Embryonic facial prominence (tissue), 1 donor: ENCODE results near the gene ANKRD16.
"Not testable (repeated sequence)": the region's sequence is repeated elsewhere in the genome, so short reads cannot be mapped to it uniquely, and the experiment has no call there.

Experiments
- DNase-seq: peaks from one replicate; pipeline ENCODE4 v3.0.0-alpha.2; 2016; ENCODE audit errors: extremely low spot score

The ANKRD16 gene

DNA sequence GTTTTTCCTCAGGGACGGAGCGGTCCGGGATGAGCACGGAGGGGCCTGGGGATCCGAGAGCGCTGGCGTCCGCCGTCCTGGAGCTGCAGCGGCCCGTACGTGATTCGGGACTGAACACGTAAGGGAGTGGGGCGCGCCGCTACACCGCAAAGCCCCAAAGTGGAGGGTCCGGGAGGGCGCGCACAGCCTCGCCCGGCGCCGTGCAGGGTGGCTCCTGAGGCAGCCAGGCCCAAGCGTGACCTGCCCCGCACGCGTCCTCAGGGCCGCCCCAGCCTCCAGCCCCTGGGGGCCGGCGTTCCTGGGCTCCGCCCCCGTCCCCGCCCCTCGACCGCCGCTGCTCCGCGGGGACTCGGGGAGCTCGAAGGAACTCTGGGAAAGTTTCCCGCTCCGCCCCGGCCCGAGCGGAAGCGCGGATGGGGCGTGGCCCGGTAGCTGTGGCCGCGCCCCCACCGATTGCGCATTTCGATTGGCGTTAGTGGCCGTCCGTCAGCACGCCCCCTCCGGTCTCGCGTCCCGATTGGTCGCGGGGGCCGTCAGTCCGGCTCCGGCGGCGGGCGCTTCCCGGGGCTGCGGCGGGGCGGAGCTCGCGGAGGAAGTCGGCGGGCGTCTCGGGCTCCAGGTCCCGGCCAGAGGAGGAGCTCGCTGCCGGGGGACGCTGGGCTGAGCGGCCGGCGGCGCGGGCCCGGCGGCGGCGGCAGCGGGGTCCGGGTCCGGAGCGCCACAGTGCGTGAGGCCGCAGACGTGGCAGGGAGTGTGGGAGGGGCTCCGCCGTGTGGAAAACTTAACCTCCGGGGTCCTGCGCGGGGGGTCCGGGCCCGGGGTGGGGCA is at the start of gene ANKRD16, which contains the start of gene FBH1:
Gene ANKRD16, minus strand, starts transcription at position 270 of the 828 bp plus-strand sequence. CDS start 539 bp downstream, outside the sequence.
Gene FBH1, plus strand, starts transcription at position 620 of the 828 bp plus-strand sequence. Its CDS starts 103 bp downstream, at position 723.
- peak; percentile 96 for DNase-seq

DNA sequence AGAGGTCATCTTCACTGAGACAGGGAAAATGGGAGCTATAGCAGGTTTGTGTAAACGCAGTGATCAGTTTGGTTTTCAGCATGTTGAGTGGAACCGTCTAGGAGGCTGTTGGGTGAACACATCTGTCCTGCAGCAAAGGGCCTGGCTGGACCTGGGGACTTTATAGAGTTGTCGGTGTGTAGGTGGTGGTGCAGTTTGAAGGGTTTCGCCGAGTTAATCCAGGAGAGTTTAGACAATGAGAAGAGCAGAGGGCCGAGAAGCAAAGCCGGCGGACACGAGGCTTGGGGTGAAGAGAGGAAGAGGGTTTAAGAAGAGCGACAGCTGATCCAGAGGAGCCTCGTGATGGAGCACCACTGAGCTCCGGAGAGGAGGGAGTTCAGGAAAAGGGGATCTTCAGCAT is 48.6 kb upstream of the ANKRD16 start:
- DNase-seq: no peak

DNA sequence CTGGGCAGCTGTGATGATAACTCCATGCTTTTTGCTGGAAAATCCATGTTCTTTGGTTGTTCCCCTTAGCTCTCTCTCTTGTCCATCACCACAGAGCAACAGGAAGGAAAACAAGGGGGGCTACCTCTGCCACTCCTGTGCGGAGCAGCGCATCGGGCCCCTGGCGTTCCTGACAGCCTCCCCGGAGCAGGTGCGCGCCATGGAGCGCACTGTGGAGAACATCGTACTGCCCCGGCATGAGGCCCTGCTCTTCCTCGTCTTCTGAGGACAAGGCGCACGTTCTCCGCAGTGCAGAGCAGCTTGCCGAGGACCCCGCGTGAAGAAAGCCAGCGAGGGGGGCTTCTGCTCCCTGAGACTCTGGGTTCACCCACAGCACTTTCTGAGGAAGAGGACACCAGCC is 47.3 kb upstream of the ANKRD16 start:
- DNase-seq: no peak

DNA sequence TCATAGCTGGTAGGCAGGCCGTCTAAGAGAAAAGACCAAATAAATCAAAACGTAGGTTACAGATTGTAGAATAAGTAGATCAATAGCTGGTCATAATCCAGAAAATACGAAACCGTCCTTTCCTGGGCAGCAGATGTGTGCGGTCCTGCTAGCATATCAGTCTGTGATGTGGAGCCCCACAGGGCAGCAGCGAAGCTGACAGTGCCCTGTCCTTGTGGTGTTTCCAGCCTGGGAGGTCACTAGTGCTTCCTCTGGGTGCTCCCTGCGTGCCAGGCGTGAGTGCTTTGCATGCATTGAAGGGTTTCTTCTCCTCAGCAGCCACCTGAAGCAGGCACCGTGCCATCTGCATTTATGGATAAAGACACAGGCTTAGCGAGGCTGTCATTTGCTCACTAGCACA is 45.9 kb upstream of the ANKRD16 start:
- DNase-seq: no peak

DNA sequence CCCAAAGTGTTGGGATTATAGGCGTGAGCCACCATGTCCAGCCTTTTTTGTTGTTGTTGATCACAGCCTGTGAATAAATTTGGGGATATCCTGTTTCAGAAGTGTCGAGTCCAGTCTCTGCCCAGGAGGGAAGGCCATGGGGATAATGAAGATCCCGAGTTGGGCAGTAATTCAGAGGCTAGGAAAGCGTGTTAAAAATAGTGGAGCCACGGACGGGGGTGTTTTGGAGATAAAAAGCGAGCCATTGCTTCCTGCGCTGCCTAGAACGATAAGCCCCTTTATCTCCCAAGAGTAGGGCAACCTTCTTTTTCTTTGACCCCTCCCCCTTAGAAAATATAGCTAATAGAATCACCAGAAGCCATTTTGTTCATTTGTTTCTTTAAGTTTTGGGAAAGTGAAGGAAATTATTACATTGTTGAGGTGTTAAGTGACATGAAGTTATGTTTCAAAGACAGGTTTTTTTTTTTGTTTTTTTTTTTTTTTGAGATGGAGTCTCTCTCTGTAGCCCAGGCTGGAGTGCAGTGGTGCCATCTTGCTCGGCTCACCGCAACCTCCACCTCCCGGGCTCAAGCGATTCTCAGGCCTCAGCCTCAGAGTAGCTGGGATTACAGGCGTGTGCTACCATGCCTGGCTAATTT is 44.3 kb upstream of the ANKRD16 start:
- no peak for DNase-seq

DNA sequence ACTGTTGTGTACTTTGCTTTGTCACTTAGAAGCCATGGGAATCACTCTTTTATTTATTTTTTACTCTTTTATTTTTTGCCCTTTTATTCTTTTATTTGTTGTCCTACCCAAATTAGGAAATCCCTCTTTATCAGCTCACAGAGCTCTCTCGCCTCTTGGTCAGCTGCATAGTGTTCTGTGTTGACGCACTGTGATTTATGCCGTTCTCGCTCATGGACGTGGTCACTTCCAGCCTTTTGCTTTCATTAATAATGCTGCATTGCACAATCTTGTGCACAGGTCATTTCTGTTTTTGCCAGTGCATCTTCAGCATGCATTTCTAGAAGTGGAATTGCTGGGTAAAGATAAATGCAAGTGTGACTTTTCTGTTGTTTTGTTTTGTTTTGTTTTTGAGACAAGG is 42.7 kb upstream of the ANKRD16 start:
- no peak for DNase-seq

DNA sequence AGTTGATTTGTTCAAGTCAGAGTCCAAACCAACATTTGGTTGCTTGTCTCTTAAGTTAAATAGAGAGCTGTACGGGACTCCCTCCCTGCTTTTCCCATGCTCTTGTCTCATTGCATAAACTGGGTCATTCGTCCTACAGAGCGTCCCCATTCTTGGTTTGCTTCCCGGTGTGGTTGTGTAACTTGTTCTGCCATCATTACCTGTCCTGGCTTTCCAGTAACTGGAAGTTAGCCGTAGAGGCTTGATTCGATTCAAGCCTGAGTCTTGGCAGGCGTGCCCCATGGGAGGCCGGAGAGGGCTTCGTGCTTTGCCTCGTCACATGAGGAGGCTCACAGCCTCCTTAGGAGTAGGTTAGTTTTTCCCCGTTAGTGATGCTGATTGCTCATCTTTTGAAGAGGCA is 40.6 kb upstream of the ANKRD16 start:
- no peak for DNase-seq

DNA sequence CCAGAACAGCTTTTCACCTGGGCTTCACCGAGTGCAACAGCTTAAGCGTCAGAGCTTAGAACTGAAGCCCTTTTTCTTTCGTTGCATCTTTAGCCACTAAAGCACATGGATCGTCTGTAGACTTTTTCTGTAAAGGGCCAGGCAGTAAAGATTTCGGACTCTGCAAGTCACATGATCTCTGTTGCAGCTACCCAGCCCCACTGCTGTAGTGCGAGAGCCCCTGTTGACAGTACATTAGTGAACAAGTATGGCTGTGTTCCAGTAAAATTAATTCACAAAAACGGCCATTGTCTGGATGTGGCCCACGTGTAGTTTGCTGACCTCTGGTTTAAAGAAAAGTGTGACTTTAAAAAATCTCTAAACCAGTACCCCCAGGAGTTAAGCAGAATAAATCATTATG is 39.7 kb upstream of the ANKRD16 start:
- DNase-seq: no peak

DNA sequence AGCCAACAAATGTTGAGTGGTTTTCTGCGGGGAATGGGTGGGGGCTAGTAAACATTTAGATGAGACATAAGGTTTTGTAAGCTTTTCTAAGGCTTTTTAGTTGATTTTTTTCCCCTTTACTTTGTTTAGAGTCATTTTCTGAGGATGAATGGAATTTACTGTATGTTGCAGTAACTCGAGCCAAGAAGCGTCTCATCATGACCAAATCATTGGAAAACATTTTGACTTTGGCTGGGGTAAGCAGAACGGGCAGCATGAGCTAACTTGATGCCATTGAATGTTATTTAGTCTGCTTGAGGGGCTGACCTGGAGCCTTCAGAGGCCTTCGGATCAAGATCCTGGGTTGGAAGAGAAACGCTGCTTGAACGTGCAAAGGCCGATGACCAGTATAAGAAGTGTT is 37.6 kb upstream of the ANKRD16 start:
- no peak for DNase-seq

DNA sequence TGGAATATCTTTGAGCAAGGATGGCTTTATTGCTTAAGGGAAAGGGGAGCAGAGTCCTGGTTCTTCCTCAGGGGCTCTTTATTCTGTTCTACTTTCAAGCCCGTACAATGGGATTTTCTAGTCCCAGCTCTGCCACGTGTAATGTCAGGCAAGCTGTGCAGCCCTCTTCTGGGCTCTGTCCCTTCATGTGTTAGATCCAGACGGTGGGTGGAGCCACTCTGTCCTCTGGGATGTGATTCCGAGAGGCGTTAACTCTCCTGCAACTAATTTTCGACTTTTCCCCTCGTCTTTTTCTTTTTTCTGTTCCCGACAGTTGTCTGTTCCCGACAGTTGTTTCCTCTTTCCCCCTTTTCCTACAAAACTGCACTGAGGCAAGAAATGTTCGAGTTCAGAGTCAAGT is 35.2 kb upstream of the ANKRD16 start:
- DNase-seq: no peak

DNA sequence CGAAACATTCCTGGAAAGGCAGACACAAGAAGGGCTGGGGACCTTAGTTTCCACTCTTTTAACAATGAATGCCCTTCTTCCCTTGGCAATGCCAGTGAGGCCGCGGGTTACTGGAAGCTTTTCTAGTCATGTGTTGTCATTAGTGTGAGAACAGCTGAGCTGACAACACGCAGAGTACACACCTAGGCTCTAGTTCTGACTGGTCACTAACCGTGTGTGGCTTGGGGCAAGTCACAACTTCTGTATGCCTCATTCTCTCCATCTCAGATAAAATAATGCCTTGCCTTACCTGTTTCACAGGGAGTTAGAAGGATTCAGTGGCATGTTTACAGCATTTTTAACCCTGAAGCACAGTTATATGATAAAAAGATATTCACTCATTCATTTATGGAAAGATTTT is 32.1 kb upstream of the ANKRD16 start:
- no peak for DNase-seq

DNA sequence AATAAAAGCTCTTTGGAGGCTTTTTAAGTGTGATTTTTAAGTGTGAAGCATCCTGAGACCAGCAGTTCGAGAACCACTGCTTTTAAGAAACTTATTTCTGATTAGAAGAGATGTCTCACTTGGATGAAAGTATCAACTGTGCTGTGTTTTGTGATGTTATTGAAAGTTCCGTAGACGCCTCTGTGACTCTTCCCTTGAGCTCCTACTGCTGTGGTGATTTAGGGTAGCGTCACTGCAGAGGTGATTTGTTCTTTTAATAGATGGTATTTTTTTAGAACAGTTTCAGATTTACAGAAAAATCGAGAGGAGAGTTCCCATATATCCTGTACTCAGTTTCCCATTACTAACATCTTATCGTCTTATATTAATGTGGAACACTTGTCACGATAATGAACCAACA is 29.9 kb upstream of the ANKRD16 start:
- no peak for DNase-seq

DNA sequence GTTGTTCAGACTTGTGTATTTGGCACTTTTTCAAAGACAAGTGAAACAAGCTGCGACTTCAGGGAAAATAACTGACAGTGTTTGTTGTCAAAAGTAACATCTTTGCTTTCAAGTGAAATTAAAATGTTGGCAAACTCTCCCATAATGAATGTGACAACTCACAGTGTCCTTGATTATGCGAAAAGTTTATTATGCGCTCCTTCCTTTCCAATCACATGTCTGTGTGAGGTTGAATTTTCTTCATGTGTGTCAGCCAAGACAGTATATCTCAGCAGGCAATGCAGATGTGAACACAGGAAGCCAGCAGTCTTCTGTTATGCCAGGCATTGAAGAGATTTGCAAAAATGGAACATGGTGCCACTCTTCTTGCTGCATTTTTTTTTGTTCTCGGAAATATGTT is 29.1 kb upstream of the ANKRD16 start:
- no peak for DNase-seq

DNA sequence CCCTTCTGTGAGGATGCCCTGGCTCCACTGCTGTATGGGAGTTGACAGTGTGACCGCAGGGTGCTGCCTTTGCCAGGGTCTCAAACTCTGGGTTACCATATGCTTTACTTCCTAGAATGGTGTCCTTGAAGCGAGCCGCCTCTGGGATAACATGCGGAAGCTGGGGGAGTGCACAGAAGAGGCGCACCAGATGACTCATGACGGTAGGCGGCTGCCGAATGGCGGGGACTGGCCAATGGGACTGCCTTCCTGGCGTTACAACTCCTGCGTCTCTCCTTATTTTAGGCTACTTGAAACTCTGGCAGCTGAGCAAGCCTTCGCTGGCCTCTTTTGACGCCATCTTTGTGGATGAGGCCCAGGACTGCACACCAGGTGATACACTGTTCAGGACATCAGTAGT is 27.6 kb upstream of the ANKRD16 start:
- no peak for DNase-seq

DNA sequence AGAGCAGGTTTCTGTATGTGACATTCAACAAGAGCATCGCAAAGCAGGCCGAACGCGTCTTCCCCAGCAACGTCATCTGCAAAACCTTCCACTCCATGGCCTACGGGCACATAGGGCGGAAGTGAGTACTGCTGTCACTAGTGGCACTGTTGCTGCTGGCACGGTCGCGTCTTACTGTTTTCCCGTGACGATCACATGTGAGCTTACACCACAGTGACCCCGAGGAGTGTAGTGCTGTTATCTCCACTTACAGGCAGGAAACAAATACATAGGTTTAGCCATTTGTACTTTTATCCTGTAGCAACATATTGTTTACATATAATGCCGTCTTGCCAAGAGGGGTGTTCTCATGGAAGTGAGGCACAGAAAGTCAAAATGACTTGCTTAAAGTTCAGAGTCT is 25.8 kb upstream of the ANKRD16 start:
- DNase-seq: no peak

DNA sequence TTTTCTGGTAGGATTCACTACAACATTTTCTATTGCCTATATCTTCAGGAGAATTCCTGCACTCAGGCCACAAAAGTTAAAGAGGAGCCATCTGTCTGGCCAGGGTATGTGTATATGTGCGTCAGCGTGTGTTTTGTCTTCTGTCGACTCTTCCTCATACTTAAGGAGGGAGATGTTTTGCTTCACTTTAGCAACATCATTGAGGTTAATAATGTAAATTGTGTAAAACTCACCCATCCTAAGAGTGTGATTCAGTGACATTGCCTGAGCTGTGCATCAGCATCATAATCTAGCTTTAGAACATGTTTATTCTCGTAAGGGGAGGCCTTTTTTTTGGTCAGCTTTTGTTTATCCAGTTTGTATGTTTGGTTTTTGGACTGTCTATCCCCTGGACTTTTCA is 24.0 kb upstream of the ANKRD16 start:
- DNase-seq: no peak

DNA sequence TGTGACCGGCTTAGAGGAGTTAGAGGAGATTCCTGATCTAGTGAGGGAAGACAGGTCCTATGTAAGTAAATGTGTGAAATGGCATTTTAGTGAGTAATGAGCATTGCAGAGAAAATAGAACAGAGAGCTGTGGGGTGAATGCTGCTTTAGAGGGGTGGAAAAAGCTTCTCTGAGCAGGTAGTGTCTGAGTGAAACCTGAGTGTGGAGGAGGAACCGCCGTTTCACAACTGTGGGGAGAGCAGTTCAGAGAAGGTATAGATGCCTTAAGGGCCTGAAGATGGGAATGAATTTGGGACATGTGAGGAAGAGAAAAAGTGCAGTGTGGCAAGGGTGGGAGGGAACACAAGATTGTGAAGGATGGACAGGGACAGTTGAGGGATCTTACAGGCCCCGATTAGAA is 22.0 kb upstream of the ANKRD16 start:
- no peak for DNase-seq

DNA sequence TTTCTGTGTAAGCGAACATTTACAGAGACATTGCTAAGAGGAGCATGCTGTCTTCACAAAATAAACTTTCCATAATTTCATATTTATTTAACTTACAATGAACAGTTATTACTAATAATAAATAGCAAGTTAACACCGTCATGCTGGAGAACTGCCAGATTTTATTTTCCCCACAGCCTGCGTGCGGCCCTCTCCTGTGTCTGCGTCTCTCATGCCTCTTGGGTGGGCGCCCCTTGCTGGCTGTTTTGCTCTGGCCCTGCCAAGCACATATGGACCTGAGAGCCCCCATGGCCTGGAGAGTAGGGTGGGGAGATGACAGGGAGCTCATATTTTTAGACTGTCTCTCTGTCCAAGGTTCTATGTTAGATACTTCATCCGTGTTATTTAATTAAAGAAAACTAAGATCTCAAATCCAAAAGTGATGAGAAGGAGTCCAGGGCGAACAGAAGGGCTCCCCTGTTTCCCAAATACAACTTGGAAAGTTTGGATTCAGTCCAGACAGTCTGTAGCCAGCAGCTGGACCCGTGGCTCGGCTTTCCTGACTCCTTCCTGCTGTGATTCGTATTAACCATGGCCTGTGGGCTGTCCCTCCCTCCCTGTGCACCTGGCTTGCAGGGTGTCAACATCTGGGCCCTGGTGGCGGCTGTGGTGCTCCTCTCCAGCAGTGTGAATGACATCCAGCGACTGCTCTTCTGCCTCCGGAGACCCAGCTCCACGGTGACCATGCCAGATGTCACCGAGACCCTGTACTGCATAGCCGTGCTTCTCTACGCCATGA is 20.8 kb upstream of the ANKRD16 start:
- DNase-seq: no peak

DNA sequence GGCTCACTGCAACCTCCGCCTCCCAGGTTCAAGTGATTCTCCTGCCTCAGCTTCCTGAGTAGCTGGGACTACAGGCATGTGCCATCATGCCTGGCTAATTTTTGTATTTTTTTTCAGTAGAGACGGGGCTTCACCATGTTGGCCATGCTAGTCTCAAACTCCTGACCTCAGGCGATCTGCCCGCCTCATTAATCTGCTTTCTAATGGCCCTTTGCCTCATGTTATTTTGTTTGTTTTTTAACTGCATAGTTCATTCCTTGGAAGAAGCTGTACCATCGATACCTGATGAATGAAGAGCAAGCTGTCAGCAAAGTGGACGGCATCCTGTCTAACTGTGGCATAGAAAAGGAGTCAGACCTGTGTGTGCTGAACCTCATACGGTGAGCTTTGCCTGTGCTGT is 19.0 kb upstream of the ANKRD16 start:
- not testable (repeated sequence) for DNase-seq

DNA sequence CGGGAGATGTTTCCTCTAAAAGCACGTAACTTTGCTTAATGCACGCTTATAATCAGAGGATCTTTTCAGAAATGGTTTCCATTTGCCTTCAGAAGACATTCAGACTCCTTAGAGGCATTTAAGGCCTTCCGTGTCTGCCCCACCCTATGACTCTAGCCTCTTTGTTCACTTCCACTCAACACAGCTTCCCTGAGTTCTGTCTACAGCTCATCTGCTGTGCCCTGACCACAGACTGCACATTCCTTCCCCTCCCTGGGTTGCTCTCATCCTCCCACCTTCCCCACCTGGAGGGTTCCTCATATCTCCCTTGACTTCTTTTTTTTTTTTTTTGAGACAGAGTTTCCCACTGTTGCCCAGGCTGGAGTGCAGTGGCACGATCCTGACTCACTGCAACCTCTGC is 17.0 kb upstream of the ANKRD16 start:
- DNase-seq: no peak

DNA sequence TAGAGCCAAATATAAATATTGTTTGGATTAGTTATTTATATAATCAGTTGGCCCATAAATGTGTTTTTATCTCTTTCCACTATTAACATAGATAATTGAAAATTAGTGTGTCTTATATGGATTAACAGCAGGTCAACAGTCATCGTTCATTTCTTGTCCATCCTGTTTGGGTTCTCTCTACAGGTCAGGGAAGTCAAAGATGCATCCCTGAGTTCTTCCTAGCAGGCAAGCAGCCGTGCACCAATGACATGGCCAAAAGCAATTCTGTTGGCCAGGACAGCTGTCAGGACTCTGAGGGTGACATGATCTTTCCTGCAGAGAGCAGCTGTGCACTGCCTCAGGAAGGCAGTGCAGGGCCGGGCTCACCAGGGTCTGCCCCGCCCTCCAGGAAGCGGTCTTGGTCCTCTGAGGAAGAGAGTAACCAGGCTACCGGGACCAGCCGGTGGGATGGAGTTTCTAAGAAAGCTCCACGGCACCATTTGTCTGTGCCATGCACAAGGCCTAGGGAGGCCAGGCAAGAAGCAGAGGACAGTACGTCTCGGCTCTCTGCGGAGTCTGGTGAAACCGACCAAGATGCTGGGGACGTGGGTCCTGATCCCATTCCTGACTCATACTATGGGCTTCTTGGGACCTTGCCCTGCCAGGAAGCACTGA is 16.3 kb upstream of the ANKRD16 start:
- DNase-seq: no peak

DNA sequence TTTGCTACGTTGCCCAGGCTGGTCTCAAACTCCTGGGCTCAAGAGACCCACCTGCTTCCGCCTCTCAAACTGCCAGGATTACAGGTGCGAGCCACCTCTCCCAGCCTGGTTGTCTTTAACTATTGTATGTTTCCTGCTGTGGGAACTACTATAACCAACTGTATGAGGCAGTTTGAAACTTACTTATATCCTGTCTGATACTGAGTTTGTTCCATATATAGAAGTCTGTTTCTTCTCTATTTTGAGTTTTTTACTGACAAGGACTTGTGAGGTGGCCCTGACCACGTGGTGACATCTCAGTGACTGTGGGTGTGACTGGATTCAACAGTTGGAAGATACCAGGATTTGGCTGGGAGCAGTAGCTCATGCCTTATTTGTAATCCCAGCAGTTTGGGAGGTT is 14.5 kb upstream of the ANKRD16 start:
- no peak for DNase-seq
